T-helper 9 cell (primary cell): Measurements from ENCODE around the gene HSFX3.
"Not testable (repeated sequence)": the region's sequence is repeated elsewhere in the genome, so short reads cannot be mapped to it uniquely, and the experiment has no call there.

Source experiments
- DNase-seq: peaks from one replicate; pipeline ENCODE4 v3.0.0-alpha.2; 2020

HSFX3 gene

GRCh38 chrX:149545545-149546543 is 3.9 kb downstream of the HSFX3 start:
- DNase-seq: not testable (repeated sequence)

GRCh38 chrX:149541521-149542047 is 8.1 kb downstream of the HSFX3 start:
- DNase-seq: no peak

- peak; percentile 73 for DNase-seq
Measured at GRCh38 chrX:149540621-149541520, 8.9 kb downstream of the HSFX3 start, which contains the start of gene EOLA1. Gene EOLA1, plus strand, starts transcription at chrX:149541012. Its CDS starts 4,619 bp downstream, at chrX:149545631.

GRCh38 chrX:149540131-149540620 is 9.5 kb downstream of the HSFX3 start:
- DNase-seq: peak; percentile 88

- DNase-seq: peak; percentile 74
Measured at GRCh38 chrX:149539283-149540130, 10.2 kb downstream of the HSFX3 start.

- not testable (repeated sequence) for DNase-seq
Measured at GRCh38 chrX:149537474-149537873, 12.2 kb downstream of the HSFX3 start.

GRCh38 chrX:149534926-149535602 is 14.7 kb downstream of the HSFX3 start:
- DNase-seq: not testable (repeated sequence)

- not testable (repeated sequence) for DNase-seq
Measured at GRCh38 chrX:149533999-149534398, 15.7 kb downstream of the HSFX3 start.

GRCh38 chrX:149532868-149533267 is 16.9 kb downstream of the HSFX3 start:
- DNase-seq: not testable (repeated sequence)

GRCh38 chrX:149531599-149531998 is 18.1 kb downstream of the HSFX3 start:
- DNase-seq: no peak

GRCh38 chrX:149528381-149528780 is 21.3 kb downstream of the HSFX3 start:
- DNase-seq: no peak

GRCh38 chrX:149527705-149528104 is 22.0 kb downstream of the HSFX3 start:
- no peak for DNase-seq

GRCh38 chrX:149526318-149527033 is 23.2 kb downstream of the HSFX3 start:
- DNase-seq: not testable (repeated sequence)

GRCh38 chrX:149525903-149526302 is 23.8 kb downstream of the HSFX3 start:
- not testable (repeated sequence) for DNase-seq

- peak; percentile 52 for DNase-seq
Measured at GRCh38 chrX:149525389-149525788, 24.3 kb downstream of the HSFX3 start.

GRCh38 chrX:149522916-149523315 is 26.8 kb downstream of the HSFX3 start:
- no peak for DNase-seq

- no peak for DNase-seq
Measured at GRCh38 chrX:149521438-149521837, 28.3 kb downstream of the HSFX3 start.

GRCh38 chrX:149520636-149521277 is 29.0 kb downstream of the HSFX3 start:
- DNase-seq: not testable (repeated sequence)

GRCh38 chrX:149518236-149518635 is 31.5 kb downstream of the HSFX3 start:
- DNase-seq: no peak

- DNase-seq: no peak
Measured at GRCh38 chrX:149517308-149517707, 32.4 kb downstream of the HSFX3 start.
